Endodermal cell (in vitro differentiated cells): ENCODE measurements around the gene ADAMTS16. TPM values are rescaled to one million over a fixed set of nuclear protein-coding genes. Genes with fewer than 3 reads are reported as not detected.

ENCODE experiments used
- DNase-seq: peaks from one replicate; pipeline ENCODE4 v3.0.0-alpha.2; 2017
- H3K27ac ChIP-seq: 2 replicates; pipeline ENCODE4 v1.5.1; 2013; ENCODE audit warnings: mild to moderate bottlenecking, low read depth, low read length, moderate library complexity
- H3K27me3 ChIP-seq: 2 replicates; pipeline ENCODE4 v1.6.1; 2013; ENCODE audit warnings: mild to moderate bottlenecking, low read length, moderate library complexity; ENCODE audit not compliant: insufficient read depth, control insufficient read depth, poor library complexity, severe bottlenecking
- H3K36me3 ChIP-seq: 2 replicates; pipeline ENCODE4 v1.7.0; 2013; ENCODE audit warnings: mild to moderate bottlenecking, low read length, moderate library complexity; ENCODE audit not compliant: control insufficient read depth, insufficient read depth
- H3K4me1 ChIP-seq: one replicate; pipeline ENCODE4 v1.7.0; 2013; ENCODE audit warnings: low read length; ENCODE audit not compliant: control insufficient read depth, insufficient read depth
- H3K4me3 ChIP-seq: 2 replicates; pipeline ENCODE4 v1.5.1; 2013; ENCODE audit warnings: mild to moderate bottlenecking, low read length, moderate library complexity
- H3K9ac ChIP-seq: 2 replicates; pipeline ENCODE4 v1.6.1; 2013; ENCODE audit warnings: mild to moderate bottlenecking, low read length, moderate library complexity; ENCODE audit not compliant: poor library complexity, severe bottlenecking; ENCODE audit errors: extremely low read depth
- H3K9me3 ChIP-seq: 2 replicates; pipeline ENCODE4 v1.6.1; 2013; ENCODE audit warnings: mild to moderate bottlenecking, low read length, moderate library complexity; ENCODE audit not compliant: control insufficient read depth
- H3K27ac Mint-ChIP-seq: 2 replicates; pipeline ENCODE4 v1.8.0; 2020; ENCODE audit warnings: mixed read lengths
- H3K27me3 Mint-ChIP-seq: 2 replicates; pipeline ENCODE4 v1.8.0; 2021; ENCODE audit warnings: mild to moderate bottlenecking, mixed read lengths; ENCODE audit not compliant: insufficient read depth
- H3K36me3 Mint-ChIP-seq: 2 replicates; pipeline ENCODE4 v1.8.0; 2020; ENCODE audit warnings: low read depth, mixed read lengths
- H3K4me1 Mint-ChIP-seq: 2 replicates; pipeline ENCODE4 v1.8.0; 2020; ENCODE audit warnings: mixed read lengths
- H3K4me3 Mint-ChIP-seq: 2 replicates; pipeline ENCODE4 v1.8.0; 2020; ENCODE audit warnings: mild to moderate bottlenecking, moderate library complexity, mixed read lengths
- H3K9me3 Mint-ChIP-seq: 2 replicates; pipeline ENCODE4 v1.8.0; 2020; ENCODE audit warnings: mild to moderate bottlenecking, mixed read lengths
- CTCF ChIP-seq: fragments of 200-600 bp; sonication (generic); conservative IDR thresholded peaks from 2 replicates; pipeline ENCODE4 v1.5.0; 2021; ENCODE audit warnings: antibody characterized with exemption, mild to moderate bottlenecking
- WGBS, 2 experiments: methylation state at CpG; one replicate each; pipeline versions ENCODE4 v1.1.5 to v1.1.7; 2013; ENCODE audit warnings: missing lambda C conversion rate in 2 of 2, mixed read lengths in 1 of 2; ENCODE audit not compliant: insufficient coverage in 1 of 2, insufficient read length in 1 of 2; 5-methylcytosine and 5-hydroxymethylcytosine counted together
- total RNA-seq, 2 donors: library from RNA; stranded (reverse); fragmentation: NEBNext Ultra II Directional in 1 of 2; extraction: Animal tissue kit (Norgen Biotek cat#: 25700) in 1 of 2; gene quantifications; 2 replicates in 1 of 2; 3 replicates in 1 of 2; pipeline ENCODE4 v1.2.1, GENCODE V29; 2021

The ADAMTS16 gene
- total RNA-seq, 2 donors from 2014 or later = 0.77 to 7.4 TPM

- Histone ChIP-seq H3K36me3 (no peaks in the 10 kb centered on the region), H3K9ac (no peak overlapping the region), H3K9me3 (peaks cover 3% of the 10 kb centered on the region), H3K4me1 (no peaks in the 10 kb centered on the region), H3K4me3 (no peak overlapping the region), H3K27me3 (no peaks in the 10 kb centered on the region), H3K27ac (no peak overlapping the region)
- Mint-ChIP-seq H3K27me3 (no peaks in the 10 kb centered on the region), H3K9me3 (peaks cover 4% of the 10 kb centered on the region), H3K36me3 (peaks cover 10% of the 10 kb centered on the region), H3K27ac (peak overlapping the region; percentile 27), H3K4me3 (no peak overlapping the region), H3K4me1 (no peaks in the 10 kb centered on the region)
- 92 to 100% methylated on average over 1 of the region's 1 CpG for WGBS, 2 experiments
- no peak for DNase-seq
- no peak for TF ChIP-seq CTCF
Measured at GRCh38 chr5:5155617-5156016, 15.5 kb downstream of the ADAMTS16 start.

- TF ChIP-seq CTCF = no peak
- H3K36me3 Mint-ChIP-seq = peaks cover 6% of the 10 kb centered on the region
- H3K9ac ChIP-seq = no peak overlapping the region
- H3K4me1 ChIP-seq = no peaks in the 10 kb centered on the region
- H3K4me3 ChIP-seq = no peak overlapping the region
- no peaks in the 10 kb centered on the region for H3K4me1 Mint-ChIP-seq
- no peak overlapping the region for H3K4me3 Mint-ChIP-seq
- H3K27ac Mint-ChIP-seq = no peak overlapping the region
- no peaks in the 10 kb centered on the region for H3K9me3 Mint-ChIP-seq
- no peaks in the 10 kb centered on the region for H3K27me3 ChIP-seq
- H3K27ac ChIP-seq = no peak overlapping the region
- no peak for DNase-seq
- WGBS, 2 experiments = 54 to 72% methylated on average over 3 of the region's 3 CpGs
- H3K9me3 ChIP-seq = no peaks in the 10 kb centered on the region
- no peaks in the 10 kb centered on the region for H3K36me3 ChIP-seq
- H3K27me3 Mint-ChIP-seq = no peaks in the 10 kb centered on the region
Measured at GRCh38 chr5:5156471-5157082, 16.4 kb downstream of the ADAMTS16 start.

GRCh38 chr5:5158472-5158895 is 18.4 kb downstream of the ADAMTS16 start:
- H3K27ac Mint-ChIP-seq = no peak overlapping the region
- no peaks in the 10 kb centered on the region for H3K9me3 Mint-ChIP-seq
- no peak overlapping the region for H3K4me3 Mint-ChIP-seq
- no peaks in the 10 kb centered on the region for H3K4me1 Mint-ChIP-seq
- no peaks in the 10 kb centered on the region for H3K27me3 Mint-ChIP-seq
- no peaks in the 10 kb centered on the region for H3K4me1 ChIP-seq
- no peak overlapping the region for H3K27ac ChIP-seq
- H3K27me3 ChIP-seq = no peaks in the 10 kb centered on the region
- no peaks in the 10 kb centered on the region for H3K9me3 ChIP-seq
- no peaks in the 10 kb centered on the region for H3K36me3 Mint-ChIP-seq
- H3K9ac ChIP-seq = no peak overlapping the region
- DNase-seq = no peak
- H3K4me3 ChIP-seq = no peak overlapping the region
- 97% methylated on average over 1 of the region's 1 CpG; no CpG with 5 or more reads in 1 of the 2 experiments for WGBS, 2 experiments
- no peak for TF ChIP-seq CTCF
- no peaks in the 10 kb centered on the region for H3K36me3 ChIP-seq
